GM19397 (cell line): ENCODE measurements around the gene TYMS.

Source experiments
- ATAC-seq: cut with Tn5 transposase; IDR thresholded peaks from one replicate; pipeline ENCODE4 v1.9.1; 2021; ENCODE audit warnings: mild to moderate bottlenecking, moderate library complexity; ENCODE audit not compliant: unreplicated experiment

The TYMS gene

DNA sequence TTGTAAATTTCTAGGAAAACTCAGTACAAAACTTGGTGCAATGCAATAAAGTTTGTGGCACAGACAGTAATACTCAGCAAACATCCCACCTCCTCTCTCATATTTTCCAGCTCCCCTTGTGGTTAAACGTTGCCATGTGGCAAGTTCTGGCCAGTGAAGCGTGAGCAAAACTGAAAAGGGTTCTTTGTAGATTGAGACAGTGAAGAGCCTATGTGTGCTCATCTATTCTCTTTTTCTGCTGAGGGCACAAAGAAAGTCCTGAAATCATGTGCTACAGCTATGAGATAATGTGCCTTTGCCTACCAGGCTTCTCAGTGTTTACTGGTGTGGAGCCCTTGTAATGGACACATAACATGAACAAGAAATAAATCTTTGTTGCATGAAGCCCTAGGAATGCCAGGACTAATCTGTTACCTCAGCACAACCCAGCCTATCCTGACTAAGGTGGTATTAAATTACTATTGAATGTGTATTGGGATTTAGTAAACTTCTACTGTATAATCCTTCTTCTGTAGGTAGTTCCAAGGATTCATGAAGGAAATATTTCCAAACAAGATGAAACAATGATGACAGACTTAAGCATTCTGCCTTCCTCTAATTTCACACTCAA is 13.0 kb upstream of the TYMS start:
- ATAC-seq, result no peak

- no peak for ATAC-seq
Observed at GRCh38 chr18:647304-647703, 10.1 kb upstream of the TYMS start.

DNA sequence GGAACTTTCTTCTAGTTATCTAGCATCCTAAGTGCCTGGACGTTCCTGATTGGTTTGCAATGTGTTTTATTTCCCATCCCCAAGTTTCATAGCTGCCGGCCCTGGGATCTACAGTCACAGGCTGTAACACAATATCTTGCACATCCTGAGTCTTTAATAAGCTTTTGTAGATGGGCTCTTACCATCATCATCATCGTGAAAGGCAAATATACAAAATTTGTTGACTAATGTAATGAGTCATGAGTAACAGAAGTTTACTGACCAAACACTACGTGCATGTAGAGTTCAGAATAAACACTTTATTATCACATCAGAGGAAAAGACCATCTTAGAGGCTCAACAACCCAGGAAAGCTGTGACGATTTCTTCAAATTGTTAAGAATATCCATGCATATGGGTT is 8.1 kb upstream of the TYMS start:
- ATAC-seq, result no peak

DNA sequence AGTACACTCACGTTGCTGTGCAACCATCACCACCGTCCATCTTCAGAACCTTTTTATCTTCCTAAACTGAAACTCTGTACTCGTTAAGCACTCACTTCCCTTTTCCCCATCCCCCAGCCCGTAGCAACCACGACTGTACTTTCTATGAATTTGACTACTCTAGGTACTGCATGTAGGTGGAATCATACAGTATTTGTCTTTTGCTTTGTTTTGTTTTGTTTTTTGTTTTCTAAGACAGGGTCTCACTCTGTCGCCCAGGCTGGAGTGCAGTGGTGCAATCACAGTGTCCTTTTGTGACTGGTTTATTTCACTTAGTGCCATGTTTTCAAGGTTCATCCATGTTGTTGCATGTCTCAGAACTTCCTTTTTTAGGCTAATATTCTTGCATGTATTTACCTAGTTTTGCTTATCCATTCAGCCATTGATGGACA is 7.0 kb upstream of the TYMS start:
- ATAC-seq, result peak; percentile 94

DNA sequence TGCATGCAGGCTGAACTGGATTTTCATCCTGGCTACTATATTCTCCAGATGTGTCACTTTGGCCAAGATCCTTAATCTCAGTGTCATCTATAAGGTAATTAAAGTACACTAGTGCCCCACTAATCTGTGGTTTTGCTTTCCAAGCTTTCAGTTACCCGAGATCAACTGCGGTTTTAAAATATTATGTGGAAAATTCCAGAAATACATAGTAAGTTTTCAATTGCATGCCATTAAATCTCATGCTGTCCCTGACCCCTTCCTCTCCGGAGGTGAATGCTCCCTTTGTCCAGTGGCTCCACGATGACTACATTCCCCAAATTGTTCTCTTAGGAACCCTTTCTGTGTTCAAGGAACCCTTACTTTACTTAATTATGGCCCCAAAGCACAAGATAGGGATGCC is 5.3 kb upstream of the TYMS start:
- ATAC-seq, result no peak

DNA sequence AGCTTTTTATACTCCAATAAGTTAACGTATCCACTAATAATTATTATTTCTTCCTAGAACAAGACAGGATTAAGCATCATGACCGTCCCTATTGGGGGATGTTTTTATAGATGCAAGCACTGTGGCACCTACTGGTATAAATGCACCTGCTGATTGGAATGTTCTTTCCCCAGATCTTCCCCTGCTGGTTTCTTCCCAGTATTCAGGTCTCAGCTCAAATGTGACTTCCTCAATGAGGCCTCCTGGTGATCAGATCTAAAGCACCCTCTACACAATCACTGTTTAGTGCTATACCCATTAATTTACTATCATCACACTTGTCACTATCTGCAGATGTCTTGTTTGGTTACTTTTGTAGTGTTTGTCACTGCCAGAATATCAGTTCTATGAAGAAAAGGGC is 3.9 kb upstream of the TYMS start:
- no peak for ATAC-seq

- ATAC-seq, result no peak
Observed at GRCh38 chr18:654601-655000, 2.9 kb upstream of the TYMS start.

DNA sequence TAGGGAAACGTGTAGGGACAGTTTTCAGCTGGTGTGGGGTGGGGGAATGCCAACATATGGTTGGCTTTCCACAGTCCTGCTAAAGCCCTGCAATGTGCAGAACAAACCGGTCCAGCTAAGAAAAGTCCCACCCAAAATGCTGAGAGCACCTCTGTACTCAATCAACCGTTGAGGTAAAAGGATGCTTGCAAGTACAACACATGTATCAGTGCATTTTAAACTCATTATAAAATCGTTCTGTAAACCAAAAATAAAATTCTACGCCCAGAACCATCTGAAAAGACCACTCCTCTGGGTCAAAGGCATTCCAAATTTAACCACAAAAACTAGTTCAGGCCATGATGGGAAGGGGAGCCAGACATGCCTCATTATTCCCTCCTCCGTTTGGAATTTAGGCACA is 2.0 kb upstream of the TYMS start:
- no peak for ATAC-seq

- peak; percentile 51 for ATAC-seq
Observed at GRCh38 chr18:658001-658946, 821 bp downstream of the TYMS start.

DNA sequence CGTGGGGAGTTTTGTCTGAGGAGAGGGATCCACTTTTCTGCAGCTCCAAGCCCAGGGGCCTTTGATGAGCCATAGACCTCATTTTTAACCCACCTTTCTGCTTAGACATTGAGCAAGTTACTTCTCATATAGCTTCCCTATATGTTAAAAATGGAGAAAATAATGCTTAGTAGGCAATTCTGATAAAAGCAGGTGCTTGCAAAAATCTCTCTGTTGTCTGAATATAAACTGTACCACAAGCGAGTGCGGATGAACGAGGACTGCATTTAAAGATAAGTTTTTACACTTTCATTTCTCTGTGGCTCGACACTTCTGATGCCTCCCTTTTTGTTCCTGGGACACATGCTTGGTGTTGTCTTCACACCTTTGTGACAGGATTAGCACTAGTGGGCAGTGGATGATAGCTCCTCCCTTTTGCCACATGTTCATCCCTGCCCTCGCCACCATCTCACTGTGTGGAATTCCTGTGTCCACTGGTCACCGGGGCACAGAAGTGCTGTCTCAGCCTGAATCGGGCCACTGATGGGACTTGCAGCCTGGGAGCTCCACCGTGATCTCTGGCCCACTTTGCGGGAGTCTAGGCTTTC is 1.6 kb downstream of the TYMS start:
- ATAC-seq, result no peak

GRCh38 chr18:659597-659996 is 2.1 kb downstream of the TYMS start:
- no peak for ATAC-seq

DNA sequence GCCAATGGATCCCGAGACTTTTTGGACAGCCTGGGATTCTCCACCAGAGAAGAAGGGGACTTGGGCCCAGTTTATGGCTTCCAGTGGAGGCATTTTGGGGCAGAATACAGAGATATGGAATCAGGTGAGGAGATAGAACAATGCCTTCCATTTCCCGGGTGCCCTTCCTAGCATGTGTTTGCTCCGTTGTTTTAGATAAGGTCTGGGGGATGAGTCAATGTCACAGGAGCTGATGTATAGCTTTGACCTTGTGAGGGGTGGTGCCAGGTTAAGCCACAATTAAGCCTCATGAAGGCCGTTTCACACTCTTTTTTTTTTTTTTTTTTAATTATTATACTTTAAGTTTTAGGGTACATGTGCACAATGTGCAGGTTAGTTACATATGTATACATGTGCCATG is 4.7 kb downstream of the TYMS start:
- no peak for ATAC-seq

GRCh38 chr18:666177-666576 is 8.7 kb downstream of the TYMS start:
- no peak for ATAC-seq

DNA sequence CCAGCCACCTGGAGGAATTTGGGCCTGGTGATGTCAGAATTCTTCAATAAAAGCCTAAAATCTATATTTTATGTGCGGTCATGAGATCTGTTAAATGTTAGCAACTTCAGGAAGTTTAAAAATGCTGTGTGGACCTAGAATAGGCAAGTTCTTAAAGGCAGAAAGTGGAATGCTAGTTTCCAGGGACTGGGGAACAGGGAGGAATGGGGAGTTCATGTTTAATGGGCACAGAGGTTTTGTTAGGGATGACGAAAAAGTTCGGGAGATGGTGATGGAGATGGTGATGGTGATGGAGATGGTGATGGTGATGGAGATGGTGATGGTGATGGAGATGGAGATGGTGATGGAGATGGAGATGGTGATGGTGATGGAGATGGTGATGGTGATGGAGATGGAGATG is 9.2 kb downstream of the TYMS start:
- no peak for ATAC-seq

- ATAC-seq, result no peak
Observed at GRCh38 chr18:668260-668659, 10.8 kb downstream of the TYMS start.

GRCh38 chr18:669077-669476 is 11.6 kb downstream of the TYMS start:
- no peak for ATAC-seq

- ATAC-seq, result no peak
Observed at GRCh38 chr18:670522-670921, 13.1 kb downstream of the TYMS start.

DNA sequence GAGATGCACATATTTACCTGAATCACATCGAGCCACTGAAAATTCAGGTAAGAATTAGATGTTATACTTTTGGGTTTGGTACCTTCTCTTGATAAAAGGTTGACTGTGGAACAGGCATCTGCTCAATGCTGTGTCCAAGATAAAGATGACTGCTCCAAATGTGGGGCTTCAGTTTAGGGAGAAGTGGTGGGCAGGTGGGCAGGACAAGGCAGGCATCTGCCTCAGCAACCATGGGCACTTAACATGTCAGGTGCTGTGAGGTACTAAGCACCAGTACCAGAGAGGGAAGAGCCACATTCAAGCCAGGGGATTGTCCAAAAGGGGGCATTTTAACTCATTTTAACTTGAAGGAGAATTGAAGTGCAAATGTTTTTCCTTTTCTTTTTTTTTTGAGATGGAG is 14.0 kb downstream of the TYMS start:
- no peak for ATAC-seq

DNA sequence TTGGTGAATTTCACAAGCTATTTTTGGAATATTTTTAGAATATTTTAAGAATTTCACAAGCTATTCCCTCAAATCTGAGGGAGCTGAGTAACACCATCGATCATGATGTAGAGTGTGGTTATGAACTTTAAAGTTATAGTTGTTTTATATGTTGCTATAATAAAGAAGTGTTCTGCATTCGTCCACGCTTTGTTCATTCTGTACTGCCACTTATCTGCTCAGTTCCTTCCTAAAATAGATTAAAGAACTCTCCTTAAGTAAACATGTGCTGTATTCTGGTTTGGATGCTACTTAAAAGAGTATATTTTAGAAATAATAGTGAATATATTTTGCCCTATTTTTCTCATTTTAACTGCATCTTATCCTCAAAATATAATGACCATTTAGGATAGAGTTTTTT is 15.9 kb downstream of the TYMS start:
- no peak for ATAC-seq

DNA sequence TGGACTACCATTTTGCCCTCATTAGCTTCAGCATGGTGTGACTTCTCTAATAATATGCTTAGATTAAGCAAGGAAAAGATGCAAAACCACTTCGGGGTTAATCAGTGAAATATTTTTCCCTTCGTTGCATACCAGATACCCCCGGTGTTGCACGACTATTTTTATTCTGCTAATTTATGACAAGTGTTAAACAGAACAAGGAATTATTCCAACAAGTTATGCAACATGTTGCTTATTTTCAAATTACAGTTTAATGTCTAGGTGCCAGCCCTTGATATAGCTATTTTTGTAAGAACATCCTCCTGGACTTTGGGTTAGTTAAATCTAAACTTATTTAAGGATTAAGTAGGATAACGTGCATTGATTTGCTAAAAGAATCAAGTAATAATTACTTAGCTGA is 16.3 kb downstream of the TYMS start:
- no peak for ATAC-seq

GRCh38 chr18:675307-675706 is 17.9 kb downstream of the TYMS start:
- no peak for ATAC-seq

GRCh38 chr18:676069-676468 is 18.6 kb downstream of the TYMS start:
- no peak for ATAC-seq
